GM18507 (cell line): ENCODE data around the gene OSBPL9.
"Not testable (repeated sequence)": the region's sequence is repeated elsewhere in the genome, so short reads cannot be mapped to it uniquely, and the experiment has no call there.

ENCODE experiments used
- DNase-seq: peaks from one replicate; pipeline ENCODE4 v3.0.0; 2011; ENCODE audit warnings: low read depth; ENCODE audit not compliant: insufficient read length; ENCODE audit errors: extremely low spot score
- FAIRE-seq: peaks from 2 replicates; lab custom pipeline; 2011; peaks lifted over from hg19 to GRCh38; lab: Jason Lieb, UNC

OSBPL9 gene

GRCh38 chr1:51818487-51818886 lies 201.6 kb downstream of the OSBPL9 start:
- DNase-seq (no peak), FAIRE-seq (no peak)

GRCh38 chr1:51819021-51819420 lies 202.1 kb downstream of the OSBPL9 start:
- not testable (repeated sequence) for FAIRE-seq, DNase-seq

- no peak for FAIRE-seq
Observed at GRCh38 chr1:51819810-51820209, 202.9 kb downstream of the OSBPL9 start.

GRCh38 chr1:51829058-51829457 lies 212.2 kb downstream of the OSBPL9 start:
- no peak for FAIRE-seq
- DNase-seq, result no peak

More at GRCh38 chr1:51819810-51820209, 202.9 kb downstream of the OSBPL9 start:
- DNase-seq, result no peak

GRCh38 chr1:51833700-51834099 lies 216.8 kb downstream of the OSBPL9 start:
- FAIRE-seq (no peak), DNase-seq (no peak)

- FAIRE-seq, result no peak
Observed at GRCh38 chr1:51837243-51837642, 220.4 kb downstream of the OSBPL9 start.

More at GRCh38 chr1:51837243-51837642, 220.4 kb downstream of the OSBPL9 start:
- DNase-seq, result no peak
